ENCODE measurements around the gene CD55.

DNA sequence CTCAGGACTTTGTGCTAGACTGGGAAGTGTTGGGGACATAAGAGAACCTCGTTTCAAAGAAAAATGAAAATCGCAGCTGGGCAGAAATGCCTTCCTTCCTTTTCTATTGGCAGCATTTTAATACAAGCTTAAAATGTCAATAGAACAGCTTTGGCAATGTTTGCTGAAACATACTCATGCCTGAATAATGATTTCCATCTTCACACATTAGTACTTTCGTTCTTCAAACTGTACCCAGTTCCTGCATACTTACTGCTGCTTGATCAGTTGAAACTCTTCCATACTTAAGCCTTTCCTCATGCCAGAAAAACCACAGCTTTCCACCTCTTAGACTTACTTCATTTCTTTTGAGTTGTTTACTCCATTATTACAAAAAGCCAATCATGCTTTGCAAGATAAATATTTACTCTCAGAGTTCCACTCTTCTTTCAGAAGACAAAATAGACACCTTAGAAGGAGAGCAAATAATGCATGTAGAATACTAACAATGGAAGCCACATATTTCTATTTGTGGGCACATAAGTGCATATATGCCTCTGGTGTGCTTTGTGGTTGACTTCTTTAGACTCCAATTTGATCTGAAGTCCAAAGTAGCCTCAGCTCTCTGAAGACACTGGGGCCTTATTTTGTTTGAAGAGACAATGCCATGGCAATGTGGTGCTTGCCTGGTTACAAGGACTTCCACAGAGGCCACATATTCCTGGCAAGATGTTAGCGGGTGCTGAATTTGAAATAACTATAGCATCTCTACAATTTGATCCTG lies 22.7 kb upstream of the CD55 start:
- TF ChIP-seq SRF (IDR thresholded peaks at IDR 0.05; ENCODE audit: low read depth) (no peak), REST (IDR thresholded peaks at IDR 0.05; ENCODE audit: low read depth) (no peak), CTCF (IDR thresholded peaks at IDR 0.05 in 2 of 3, conservative IDR thresholded peaks at IDR 0.05 in 1 of 3; ENCODE audit: borderline replicate concordance in 1 of 3, insufficient read depth in 1 of 3, low read depth in 2 of 3, low read length in 2 of 3) (no peak), YY1 (IDR thresholded peaks at IDR 0.05; ENCODE audit: extremely low read depth, insufficient replicate concordance, low read depth, low read length) (no peak), ZNF274 (IDR thresholded peaks at IDR 0.05; ENCODE audit: low read depth, low read length) (no peak), CBX3 (IDR thresholded peaks at IDR 0.05; ENCODE audit: low read depth) (no peak), CEBPB (IDR thresholded peaks at IDR 0.05; ENCODE audit: low read depth) (no peak), MAX (IDR thresholded peaks at IDR 0.05) (no peak), RAD21 (IDR thresholded peaks at IDR 0.05; ENCODE audit: low read depth) (no peak), EZH2 (IDR thresholded peaks at IDR 0.05) (no peak), POLR2A (IDR thresholded peaks at IDR 0.05; ENCODE audit: borderline replicate concordance, extremely low read depth, insufficient read depth, insufficient read length) (no peak), EZH2phosphoT487 (IDR thresholded peaks at IDR 0.05; ENCODE audit: borderline replicate concordance) (no peak)
